ENCODE measurements around the gene TENT5A.

The TENT5A gene

GRCh38 chr6:81770381-81770780 is 17.9 kb upstream of the TENT5A start:
- no peak for TF ChIP-seq REST (IDR thresholded peaks at IDR 0.05; ENCODE audit: insufficient read depth in 1 of 2, low read depth in 2 of 2, low read length in 2 of 2)
- TF ChIP-seq POLR2AphosphoS5 (IDR thresholded peaks at IDR 0.05; ENCODE audit: low read depth, low read length), result no peak
- no peak for TF ChIP-seq TAF1 (IDR thresholded peaks at IDR 0.05; ENCODE audit: borderline replicate concordance, insufficient read depth, low read length)
- no peak for TF ChIP-seq SIN3A (IDR thresholded peaks at IDR 0.05; ENCODE audit: borderline replicate concordance, insufficient read depth, low read length)
- TF ChIP-seq FOXP2 (optimal IDR thresholded peaks at IDR 0.05; ENCODE audit: borderline replicate concordance, extremely low read depth, extremely low read length, insufficient read depth), result no peak

GRCh38 chr6:81769824-81770223 is 17.3 kb upstream of the TENT5A start:
- TF ChIP-seq REST (IDR thresholded peaks at IDR 0.05; ENCODE audit: insufficient read depth in 1 of 2, low read depth in 2 of 2, low read length in 2 of 2) (no peak), FOXP2 (optimal IDR thresholded peaks at IDR 0.05; ENCODE audit: borderline replicate concordance, extremely low read depth, extremely low read length, insufficient read depth) (no peak), SIN3A (IDR thresholded peaks at IDR 0.05; ENCODE audit: borderline replicate concordance, insufficient read depth, low read length) (no peak), TAF1 (IDR thresholded peaks at IDR 0.05; ENCODE audit: borderline replicate concordance, insufficient read depth, low read length) (no peak), POLR2AphosphoS5 (IDR thresholded peaks at IDR 0.05; ENCODE audit: low read depth, low read length) (no peak)

GRCh38 chr6:81768150-81768942 is 15.9 kb upstream of the TENT5A start:
- TF ChIP-seq REST (IDR thresholded peaks at IDR 0.05; ENCODE audit: insufficient read depth in 1 of 2, low read depth in 2 of 2, low read length in 2 of 2) (no peak), TAF1 (IDR thresholded peaks at IDR 0.05; ENCODE audit: borderline replicate concordance, insufficient read depth, low read length) (no peak), SIN3A (IDR thresholded peaks at IDR 0.05; ENCODE audit: borderline replicate concordance, insufficient read depth, low read length) (no peak), FOXP2 (optimal IDR thresholded peaks at IDR 0.05; ENCODE audit: borderline replicate concordance, extremely low read depth, extremely low read length, insufficient read depth) (no peak), POLR2AphosphoS5 (IDR thresholded peaks at IDR 0.05; ENCODE audit: low read depth, low read length) (no peak)

GRCh38 chr6:81767163-81767891 is 14.8 kb upstream of the TENT5A start:
- TF ChIP-seq SIN3A (IDR thresholded peaks at IDR 0.05; ENCODE audit: borderline replicate concordance, insufficient read depth, low read length), result no peak
- no peak for TF ChIP-seq REST (IDR thresholded peaks at IDR 0.05; ENCODE audit: insufficient read depth in 1 of 2, low read depth in 2 of 2, low read length in 2 of 2)
- no peak for TF ChIP-seq POLR2AphosphoS5 (IDR thresholded peaks at IDR 0.05; ENCODE audit: low read depth, low read length)
- no peak for TF ChIP-seq FOXP2 (optimal IDR thresholded peaks at IDR 0.05; ENCODE audit: borderline replicate concordance, extremely low read depth, extremely low read length, insufficient read depth)
- TF ChIP-seq TAF1 (IDR thresholded peaks at IDR 0.05; ENCODE audit: borderline replicate concordance, insufficient read depth, low read length), result no peak

Measured in PFSK-1 (cell line).